ENCODE measurements around the gene SNF8. TPM values are rescaled to one million over a fixed set of nuclear protein-coding genes. Genes with fewer than 3 reads are reported as not detected.
A peak's percentile ranks its signal among the peaks of the same experiment; 100 is the strongest.

Gene SNF8
- polyA plus RNA-seq, 1 donor (not counting 4 experiments of a cell fraction or from before 2014, with no cell fraction given) = 90.5 TPM

DNA sequence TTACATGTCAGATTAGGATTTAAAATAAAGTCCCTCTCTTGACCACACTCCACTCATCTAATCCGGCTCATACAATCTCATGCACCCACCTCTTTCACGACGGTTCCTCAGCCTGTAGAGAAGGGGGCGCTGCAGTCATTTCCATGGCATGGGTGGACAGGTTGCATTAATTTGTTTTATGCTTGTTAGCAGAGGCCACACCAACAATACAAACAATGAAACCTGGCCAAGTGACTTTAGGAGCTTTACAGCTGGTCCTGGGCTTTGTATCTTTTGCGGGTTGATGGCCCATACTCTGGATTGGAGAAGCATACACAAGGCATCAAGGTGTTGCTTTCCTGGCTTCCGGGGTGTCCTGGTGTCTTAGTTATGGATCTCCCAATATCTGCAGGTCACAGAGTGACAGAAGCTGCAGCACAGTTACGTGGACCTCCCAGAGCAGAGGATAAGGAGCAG is 9.7 kb upstream of the SNF8 start:
- no peak for FAIRE-seq
- H4K20me1 ChIP-seq (ENCODE audit: control insufficient read depth, extremely low read depth, insufficient read depth, low read length) = no peaks in the 10 kb centered on the region
- no peak overlapping the region for H3K27ac ChIP-seq (ENCODE audit: control insufficient read depth, insufficient read depth, low read length)
- no peaks in the 10 kb centered on the region for H3K9me3 ChIP-seq (ENCODE audit: control insufficient read depth, low read depth, low read length)
- no peaks in the 10 kb centered on the region for H3K4me1 ChIP-seq (ENCODE audit: control insufficient read depth, extremely low read depth, insufficient read depth, low read length)
- H2AFZ ChIP-seq (ENCODE audit: control insufficient read depth, low read length) = no peak overlapping the region
- no peak overlapping the region for H3K9ac ChIP-seq (ENCODE audit: control insufficient read depth, extremely low read depth, insufficient read depth, low read length)
- no peaks in the 10 kb centered on the region for H3K36me3 ChIP-seq (ENCODE audit: control insufficient read depth in 2 of 2, extremely low read depth in 1 of 2, insufficient read depth in 2 of 2, low read length in 2 of 2)
- dilution Hi-C loops (cut with MboI; ENCODE audit: extremely low pct_ligation_motif_present, low sequenced_read_pairs) = no loop called here
- no peak for DNase-seq (ENCODE audit: low read depth, low spot score)
- H3K4me3 ChIP-seq (ENCODE audit: control insufficient read depth in 2 of 3, extremely low read depth in 1 of 3, insufficient read depth in 2 of 3, low read depth in 1 of 3, low read length in 3 of 3) = no peak overlapping the region
- H3K79me2 ChIP-seq (ENCODE audit: control insufficient read depth, insufficient read depth, low read length) = no peaks in the 10 kb centered on the region
- TF ChIP-seq EZH2 (IDR thresholded peaks at IDR 0.05; ENCODE audit: low read length) (no peak), CTCF (optimal IDR thresholded peaks at IDR 0.05 in 1 of 3, IDR thresholded peaks at IDR 0.05 in 1 of 3, conservative IDR thresholded peaks at IDR 0.05 in 1 of 3; ENCODE audit: extremely low read depth in 1 of 3, insufficient read depth in 2 of 3, low read length in 3 of 3) (peak; percentile 34 to 64 (median 39))
- H3K9me1 ChIP-seq (ENCODE audit: control insufficient read depth, extremely low read depth, insufficient read depth, low read length) = no peaks in the 10 kb centered on the region
- no peaks in the 10 kb centered on the region for H3K27me3 ChIP-seq (ENCODE audit: control insufficient read depth, extremely low read depth, insufficient read depth, low read length)
- no peak overlapping the region for H3K4me2 ChIP-seq (ENCODE audit: control insufficient read depth, extremely low read depth, insufficient read depth, low read depth, low read length)

- TF ChIP-seq CTCF (optimal IDR thresholded peaks at IDR 0.05 in 1 of 3, IDR thresholded peaks at IDR 0.05 in 1 of 3, conservative IDR thresholded peaks at IDR 0.05 in 1 of 3; ENCODE audit: extremely low read depth in 1 of 3, insufficient read depth in 2 of 3, low read length in 3 of 3) (no peak), EZH2 (IDR thresholded peaks at IDR 0.05; ENCODE audit: low read length) (no peak)
- Histone ChIP-seq H3K9me3 (ENCODE audit: control insufficient read depth, low read depth, low read length) (no peaks in the 10 kb centered on the region), H3K4me1 (ENCODE audit: control insufficient read depth, extremely low read depth, insufficient read depth, low read length) (no peaks in the 10 kb centered on the region), H3K9ac (ENCODE audit: control insufficient read depth, extremely low read depth, insufficient read depth, low read length) (no peak overlapping the region), H2AFZ (ENCODE audit: control insufficient read depth, low read length) (no peak overlapping the region), H3K79me2 (ENCODE audit: control insufficient read depth, insufficient read depth, low read length) (no peaks in the 10 kb centered on the region), H3K9me1 (ENCODE audit: control insufficient read depth, extremely low read depth, insufficient read depth, low read length) (no peaks in the 10 kb centered on the region), H3K4me2 (ENCODE audit: control insufficient read depth, extremely low read depth, insufficient read depth, low read depth, low read length) (no peak overlapping the region), H3K27me3 (ENCODE audit: control insufficient read depth, extremely low read depth, insufficient read depth, low read length) (no peaks in the 10 kb centered on the region), H3K27ac (ENCODE audit: control insufficient read depth, insufficient read depth, low read length) (no peak overlapping the region), H3K36me3 (ENCODE audit: control insufficient read depth in 2 of 2, extremely low read depth in 1 of 2, insufficient read depth in 2 of 2, low read length in 2 of 2) (no peaks in the 10 kb centered on the region), H3K4me3 (ENCODE audit: control insufficient read depth in 2 of 3, extremely low read depth in 1 of 3, insufficient read depth in 2 of 3, low read depth in 1 of 3, low read length in 3 of 3) (no peak overlapping the region), H4K20me1 (ENCODE audit: control insufficient read depth, extremely low read depth, insufficient read depth, low read length) (no peaks in the 10 kb centered on the region)
- DNase-seq (ENCODE audit: low read depth, low spot score) (no peak), FAIRE-seq (no peak)
- dilution Hi-C loops (cut with MboI; ENCODE audit: extremely low pct_ligation_motif_present, low sequenced_read_pairs) = no loop called here
Observed at GRCh38 chr17:48952904-48953303, 8.3 kb upstream of the SNF8 start.

Measured in keratinocyte (primary cell).